Subcutaneous adipose tissue (tissue), 4 donors: ENCODE results near the gene SHLD1. TPM values are rescaled to one million over a fixed set of nuclear protein-coding genes. Genes with fewer than 3 reads are reported as not detected.

Experiments
- CTCF ChIP-seq: fragments of 450-650 bp; IDR thresholded peaks from one replicate; pipeline ENCODE4 v1.5.1; 2016; ENCODE audit warnings: low read depth, mild to moderate bottlenecking, control low read depth, antibody characterized with exemption, moderate library complexity
- total RNA-seq, 4 donors: library from RNA; depleted of rRNA; stranded (reverse); fragments of >200 nt; gene quantifications; one replicate each; pipeline ENCODE4 v1.1.0, GENCODE V29; 2016

The SHLD1 gene
- total RNA-seq, 4 donors from 2014 or later = 1.3 to 7.7 (median 2.9) TPM

DNA sequence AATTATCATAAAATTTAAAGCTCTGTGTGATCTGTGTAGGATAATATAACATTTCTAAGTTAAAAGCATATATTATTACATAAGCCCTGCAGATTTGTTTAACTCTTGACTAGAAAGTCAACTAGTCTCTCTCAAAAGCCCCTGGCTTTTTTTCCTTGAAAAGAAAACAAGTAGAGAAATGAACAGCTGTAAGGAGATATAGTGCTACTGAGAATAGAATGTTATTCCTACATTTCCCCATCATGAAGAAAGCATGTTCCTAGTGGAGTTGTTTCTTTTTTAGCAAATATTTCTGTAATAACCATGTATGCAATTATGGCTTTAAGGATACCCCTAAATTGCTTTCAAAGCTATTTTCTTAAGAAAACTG, 37.6 kb downstream of the SHLD1 start:
- no peak for TF ChIP-seq CTCF

GRCh38 chr20:5788385-5788895, 38.2 kb downstream of the SHLD1 start:
- TF ChIP-seq CTCF = no peak

GRCh38 chr20:5789827-5790226, 39.6 kb downstream of the SHLD1 start:
- TF ChIP-seq CTCF = no peak

GRCh38 chr20:5793916-5794315, 43.7 kb downstream of the SHLD1 start:
- no peak for TF ChIP-seq CTCF

GRCh38 chr20:5796331-5797040, 46.3 kb downstream of the SHLD1 start:
- TF ChIP-seq CTCF = no peak

- no peak for TF ChIP-seq CTCF
Measured at GRCh38 chr20:5797165-5797564, 47.0 kb downstream of the SHLD1 start.

DNA sequence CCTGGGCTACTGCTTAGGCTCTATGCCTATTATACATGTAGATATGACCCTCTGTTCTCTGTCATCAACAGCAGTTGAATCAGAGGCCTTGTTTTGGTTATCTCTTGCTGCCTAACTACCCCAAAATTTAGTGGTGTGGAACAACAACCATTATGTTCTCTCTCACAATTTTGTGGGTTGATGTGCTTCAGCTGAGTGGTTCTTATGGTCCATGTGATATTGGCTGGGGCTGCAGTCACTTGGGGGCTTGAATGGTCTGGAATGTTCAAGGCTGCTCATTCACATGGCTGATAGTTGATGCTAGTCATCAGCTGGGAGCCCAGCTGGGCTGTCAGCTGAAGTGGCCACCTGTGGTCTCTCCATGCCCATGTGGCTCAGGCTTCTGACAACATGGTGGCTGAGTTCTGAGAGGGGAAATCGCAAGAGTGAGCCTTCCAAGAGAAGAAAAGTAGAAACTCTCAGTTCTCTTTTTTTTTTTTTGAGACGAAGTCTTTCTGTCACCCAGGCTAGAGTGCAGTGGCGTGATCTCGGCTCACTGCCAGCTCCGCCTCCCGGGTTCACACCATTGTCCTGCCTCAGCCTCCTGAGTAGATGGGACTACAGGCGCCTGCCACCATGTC, 47.8 kb downstream of the SHLD1 start:
- no peak for TF ChIP-seq CTCF
